ENCODE data around the gene PLPPR4.
"Not testable (repeated sequence)": the region's sequence is repeated elsewhere in the genome, so short reads cannot be mapped to it uniquely, and the experiment has no call there.

The PLPPR4 gene

DNA sequence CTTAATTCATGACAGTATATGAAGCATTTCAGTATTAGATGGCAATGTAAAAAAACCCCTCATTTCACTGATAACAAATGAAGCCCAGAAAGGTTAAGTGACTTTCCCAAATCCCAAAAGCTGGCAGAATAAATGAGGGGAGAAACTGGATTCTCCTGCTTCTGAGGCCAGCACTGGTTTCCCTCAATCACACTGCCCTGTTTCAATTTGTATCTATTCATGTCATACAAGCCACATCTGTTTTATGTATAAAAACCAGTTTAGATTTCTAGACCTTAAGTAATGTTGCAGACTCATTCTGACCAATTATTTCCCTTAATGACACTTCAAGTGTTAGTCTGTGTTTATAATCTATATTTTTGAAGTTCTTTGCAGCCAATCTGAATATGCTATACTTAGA lies 16.8 kb downstream of the PLPPR4 start:
- no peak for TF ChIP-seq ZFX (IDR thresholded peaks at IDR 0.05; ENCODE audit: borderline replicate concordance)
- TF ChIP-seq, protein P1, sequence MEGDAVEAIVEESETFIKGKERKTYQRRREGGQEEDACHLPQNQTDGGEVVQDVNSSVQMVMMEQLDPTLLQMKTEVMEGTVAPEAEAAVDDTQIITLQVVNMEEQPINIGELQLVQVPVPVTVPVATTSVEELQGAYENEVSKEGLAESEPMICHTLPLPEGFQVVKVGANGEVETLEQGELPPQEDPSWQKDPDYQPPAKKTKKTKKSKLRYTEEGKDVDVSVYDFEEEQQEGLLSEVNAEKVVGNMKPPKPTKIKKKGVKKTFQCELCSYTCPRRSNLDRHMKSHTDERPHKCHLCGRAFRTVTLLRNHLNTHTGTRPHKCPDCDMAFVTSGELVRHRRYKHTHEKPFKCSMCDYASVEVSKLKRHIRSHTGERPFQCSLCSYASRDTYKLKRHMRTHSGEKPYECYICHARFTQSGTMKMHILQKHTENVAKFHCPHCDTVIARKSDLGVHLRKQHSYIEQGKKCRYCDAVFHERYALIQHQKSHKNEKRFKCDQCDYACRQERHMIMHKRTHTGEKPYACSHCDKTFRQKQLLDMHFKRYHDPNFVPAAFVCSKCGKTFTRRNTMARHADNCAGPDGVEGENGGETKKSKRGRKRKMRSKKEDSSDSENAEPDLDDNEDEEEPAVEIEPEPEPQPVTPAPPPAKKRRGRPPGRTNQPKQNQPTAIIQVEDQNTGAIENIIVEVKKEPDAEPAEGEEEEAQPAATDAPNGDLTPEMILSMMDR (IDR thresholded peaks at IDR 0.05): no peak
- H3K27ac ChIP-seq: no peak overlapping the region

DNA sequence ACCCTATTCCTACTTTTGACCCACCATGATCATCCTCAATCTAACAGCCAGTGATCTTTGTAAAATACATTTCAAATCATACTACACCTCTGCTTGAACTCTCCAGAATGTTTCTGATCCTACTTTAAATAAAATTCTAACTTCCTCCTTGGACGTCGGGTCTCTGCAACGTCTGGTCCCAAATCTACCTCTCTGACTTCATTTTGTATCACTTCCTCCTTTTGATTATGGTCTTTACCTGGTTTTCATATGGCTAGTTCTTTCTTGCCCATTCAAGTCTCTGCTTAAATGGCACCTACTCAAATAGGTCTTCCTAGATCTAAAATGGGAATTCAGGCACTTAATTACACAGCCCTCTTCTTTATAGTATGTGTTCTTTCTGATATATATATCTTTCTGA lies 18.2 kb downstream of the PLPPR4 start:
- no peak overlapping the region for H3K27ac ChIP-seq
- TF ChIP-seq ZFX (IDR thresholded peaks at IDR 0.05; ENCODE audit: borderline replicate concordance): no peak
- TF ChIP-seq, protein P1 (IDR thresholded peaks at IDR 0.05): no peak

DNA sequence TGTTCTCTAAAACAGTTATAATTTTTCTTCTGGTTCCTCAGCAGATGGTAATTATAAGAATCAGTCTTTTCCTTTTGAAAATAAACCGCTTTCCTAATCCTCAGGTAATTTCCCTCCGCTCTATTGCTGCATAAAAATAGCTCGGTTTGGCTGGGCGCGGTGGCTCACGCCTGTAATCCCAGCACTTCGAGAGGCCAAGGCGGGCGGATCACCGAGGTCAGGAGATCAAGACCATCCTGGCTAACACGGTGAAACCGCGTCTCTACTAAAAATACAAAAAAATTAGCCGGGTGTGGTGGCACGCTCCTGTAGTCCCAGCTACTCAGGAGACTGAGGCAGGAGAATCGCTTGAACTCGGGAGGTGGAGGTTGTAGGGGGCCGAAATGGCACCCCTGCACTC lies 19.2 kb downstream of the PLPPR4 start:
- H3K27ac ChIP-seq: not testable (repeated sequence)

DNA sequence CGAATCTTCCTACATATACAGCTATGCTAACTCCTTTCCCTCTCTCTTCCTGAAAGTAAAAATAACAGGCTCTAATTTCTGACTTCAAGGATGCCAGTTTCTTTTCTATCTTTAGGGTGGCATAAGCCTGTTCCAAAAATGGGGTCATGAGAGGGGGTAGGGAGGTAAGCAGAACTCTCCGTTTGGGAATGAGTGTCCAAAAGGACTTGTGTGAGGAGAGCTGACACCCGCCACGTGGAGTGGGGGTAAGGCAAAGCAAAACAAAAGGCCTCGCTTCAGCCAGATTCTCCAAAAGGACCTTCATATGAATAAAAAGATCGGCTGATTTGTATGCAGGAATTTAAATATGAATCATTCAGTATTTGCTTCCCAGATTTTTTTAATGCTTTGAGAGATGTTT lies 28.6 kb downstream of the PLPPR4 start:
- H3K27ac ChIP-seq: no peak overlapping the region
- no peak for TF ChIP-seq ZFX (IDR thresholded peaks at IDR 0.05; ENCODE audit: borderline replicate concordance)
- TF ChIP-seq, protein P1 (IDR thresholded peaks at IDR 0.05): no peak

DNA sequence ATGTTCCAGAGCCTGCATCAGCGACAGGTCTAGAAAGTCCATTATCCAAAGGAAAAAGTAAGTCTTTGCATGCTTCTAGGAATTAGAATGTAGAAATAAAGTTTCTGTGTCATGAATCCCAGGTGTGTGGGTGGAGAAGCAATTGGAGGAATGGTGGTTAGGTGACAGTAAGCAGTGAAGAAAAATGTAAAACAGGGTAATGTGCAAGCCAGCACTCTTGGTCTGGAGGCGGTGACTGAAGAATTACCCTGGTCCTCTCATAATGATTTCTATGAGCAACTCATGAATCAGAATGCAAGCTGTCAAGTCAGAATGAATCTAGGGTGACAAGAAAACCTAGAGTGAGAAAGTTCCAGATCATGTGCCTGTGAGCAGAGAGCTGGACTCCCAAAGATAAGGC lies 33.6 kb downstream of the PLPPR4 start:
- no peak for TF ChIP-seq ZFX (IDR thresholded peaks at IDR 0.05; ENCODE audit: borderline replicate concordance)

DNA sequence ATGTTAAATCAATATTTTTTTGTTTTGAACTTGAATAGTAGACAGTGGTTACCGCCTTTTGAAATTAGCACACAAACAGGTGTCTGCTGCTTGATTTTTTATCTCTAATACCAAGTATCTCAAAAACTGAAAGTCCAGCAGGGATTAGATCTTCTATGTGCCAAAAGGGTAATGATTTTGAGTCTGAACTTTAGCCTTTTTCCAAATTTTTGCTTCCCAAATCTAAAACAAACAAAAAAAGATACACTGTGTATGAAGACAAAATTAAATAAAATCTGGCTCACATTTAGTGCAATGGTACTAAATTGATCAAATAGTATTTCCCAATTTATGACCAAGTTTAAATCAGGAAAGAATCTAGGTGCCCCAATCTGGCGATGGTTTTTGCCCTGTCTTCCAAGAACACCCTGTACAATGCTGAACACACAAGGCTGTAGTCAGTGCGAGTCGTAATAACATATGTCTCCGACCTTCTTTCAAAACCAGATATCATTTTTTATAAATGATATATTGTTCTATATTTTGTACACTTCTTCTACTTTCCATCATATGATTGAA lies 40.5 kb downstream of the PLPPR4 start:
- no peak overlapping the region for H3K27ac ChIP-seq
- TF ChIP-seq, protein P1 (IDR thresholded peaks at IDR 0.05): no peak
- no peak for TF ChIP-seq ZFX (IDR thresholded peaks at IDR 0.05; ENCODE audit: borderline replicate concordance)

More for the DNA sequence above, 33.6 kb downstream of the PLPPR4 start:
- no peak overlapping the region for H3K27ac ChIP-seq

DNA sequence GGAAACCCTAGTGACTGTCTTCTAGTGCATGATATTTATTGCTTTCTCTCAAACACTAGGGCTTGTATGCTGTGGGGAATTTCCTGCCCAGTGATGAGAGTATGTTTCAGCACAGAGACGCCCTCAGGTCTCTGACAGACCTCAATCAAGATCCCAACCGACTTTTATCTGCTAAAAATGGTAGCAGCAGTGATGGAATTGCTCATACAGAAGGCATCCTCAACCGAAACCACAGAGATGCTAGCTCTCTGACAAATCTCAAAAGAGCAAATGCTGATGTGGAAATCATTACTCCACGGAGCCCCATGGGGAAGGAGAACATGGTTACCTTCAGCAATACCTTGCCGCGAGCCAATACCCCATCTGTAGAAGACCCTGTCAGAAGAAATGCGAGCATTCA lies 41.3 kb downstream of the PLPPR4 start:
- no peak for TF ChIP-seq ZFX (IDR thresholded peaks at IDR 0.05; ENCODE audit: borderline replicate concordance)
- TF ChIP-seq, protein P1 (IDR thresholded peaks at IDR 0.05): no peak
- no peak overlapping the region for H3K27ac ChIP-seq

DNA sequence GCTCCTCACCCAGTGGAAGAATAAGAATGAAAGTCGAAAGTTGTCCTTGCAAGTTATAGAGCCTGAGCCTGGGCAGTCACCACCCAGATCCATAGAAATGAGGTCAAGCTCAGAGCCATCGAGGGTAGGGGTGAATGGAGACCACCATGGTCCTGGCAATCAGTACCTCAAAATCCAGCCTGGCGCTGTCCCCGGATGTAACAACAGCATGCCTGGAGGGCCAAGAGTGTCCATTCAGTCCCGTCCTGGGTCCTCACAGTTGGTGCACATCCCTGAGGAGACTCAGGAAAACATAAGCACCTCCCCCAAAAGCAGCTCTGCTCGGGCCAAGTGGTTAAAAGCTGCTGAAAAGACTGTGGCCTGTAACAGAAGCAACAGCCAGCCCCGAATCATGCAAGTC lies 41.8 kb downstream of the PLPPR4 start:
- no peak overlapping the region for H3K27ac ChIP-seq
- TF ChIP-seq, protein P1 (IDR thresholded peaks at IDR 0.05): no peak
- no peak for TF ChIP-seq ZFX (IDR thresholded peaks at IDR 0.05; ENCODE audit: borderline replicate concordance)

Data from 22Rv1 (cell line).